PC-3 (cell line): ENCODE data around the gene MAST4. TPM values are rescaled to one million over a fixed set of nuclear protein-coding genes. Genes with fewer than 3 reads are reported as not detected.

Experiments
- ATAC-seq: fragments of 200-7000 bp; cut with Tn5 transposase; 2 replicates; pipeline ENCODE4 v1.9.1; 2020; ENCODE audit warnings: mild to moderate bottlenecking, moderate library complexity
- BruUV-seq: library from RNA; stranded (reverse); fragments of 400-500 nt; replicated peaks from 2 replicates; lab custom pipeline; 2021; lab: Mats Ljungman, UMichigan
- CTCF ChIA-PET: fragments of 300-600 bp; sonication (Branson Sonifier 250); formaldehyde crosslinking; loops from one replicate; lab custom pipeline; 2022; ENCODE audit warnings: antibody characterized with exemption; lab: Charles Lee
- POLR2A ChIA-PET: fragments of 300-600 bp; sonication (Branson Sonifier 250); formaldehyde crosslinking; loops from one replicate; lab custom pipeline; 2022; ENCODE audit warnings: antibody characterized with exemption; ENCODE audit not compliant: unreplicated experiment; lab: Charles Lee
- DNase-seq: peaks from one replicate; pipeline ENCODE4 v3.0.0-alpha.2; 2015
- H2AFZ ChIP-seq: fragments of 300-600 bp; sonication (generic); 2 replicates; pipeline ENCODE4 v1.6.0; 2016; ENCODE audit warnings: antibody characterized with exemption, low read length
- H3F3A ChIP-seq: fragments of 300-600 bp; sonication (generic); one replicate; pipeline ENCODE4 v1.6.0; 2017; ENCODE audit warnings: antibody characterized with exemption, low read length, control low read depth, mild to moderate bottlenecking; ENCODE audit not compliant: unreplicated experiment
- H3K27ac ChIP-seq: fragments of 300-600 bp; sonication (generic); 2 replicates; pipeline ENCODE4 v1.5.1; 2016; ENCODE audit warnings: mild to moderate bottlenecking, low read length
- H3K27me3 ChIP-seq: fragments of 300-600 bp; sonication (generic); 2 replicates; pipeline ENCODE4 v1.6.1; 2016; ENCODE audit warnings: low read length, mixed read lengths
- H3K36me3 ChIP-seq: fragments of 300-600 bp; sonication (generic); 2 replicates; pipeline ENCODE4 v1.6.1; 2016; ENCODE audit warnings: low read depth, mixed run types, low read length, mixed read lengths
- H3K4me1 ChIP-seq: fragments of 300-600 bp; sonication (generic); 2 replicates; pipeline ENCODE4 v1.5.1; 2016; ENCODE audit warnings: low read length; ENCODE audit not compliant: insufficient read depth
- H3K4me2 ChIP-seq: fragments of 300-600 bp; sonication (generic); 2 replicates; pipeline ENCODE4 v1.6.0; 2016; ENCODE audit warnings: low read length
- H3K4me3 ChIP-seq: fragments of 300-600 bp; sonication (generic); 2 replicates; pipeline ENCODE4 v1.5.1; 2016; ENCODE audit warnings: mild to moderate bottlenecking, low read length, mixed read lengths
- H3K79me2 ChIP-seq: fragments of 300-600 bp; sonication (generic); 2 replicates; pipeline ENCODE4 v1.6.1; 2017; ENCODE audit warnings: low read length, mixed read lengths
- H3K9ac ChIP-seq: fragments of 300-600 bp; sonication (generic); 2 replicates; pipeline ENCODE4 v1.6.0; 2016; ENCODE audit warnings: mild to moderate bottlenecking, low read length
- H3K9me2 ChIP-seq: fragments of 300-600 bp; sonication (generic); replicated peaks from 2 replicates; pipeline ENCODE4 v1.6.1; 2016; ENCODE audit warnings: mixed run types, low read length, mixed read lengths
- H3K9me3 ChIP-seq: fragments of 300-600 bp; sonication (generic); 2 replicates; pipeline ENCODE4 v1.6.1; 2016; ENCODE audit warnings: low read length, mixed read lengths
- H4K20me1 ChIP-seq: fragments of 300-600 bp; sonication (generic); 2 replicates; pipeline ENCODE4 v1.6.1; 2016; ENCODE audit warnings: low read length, mixed read lengths
- CTCF ChIP-seq: fragments of 300-600 bp; sonication (generic); conservative IDR thresholded peaks from 2 replicates; pipeline ENCODE4 v1.5.1; 2017; ENCODE audit warnings: antibody characterized with exemption, low read depth, mild to moderate bottlenecking, low read length
- EZH2 ChIP-seq: fragments of 300-600 bp; sonication (generic); IDR thresholded peaks from one replicate; pipeline ENCODE4 v1.6.1; 2017; ENCODE audit warnings: antibody characterized with exemption, mild to moderate bottlenecking, low read length; ENCODE audit not compliant: unreplicated experiment
- EZH2phosphoT487 ChIP-seq: fragments of 300-600 bp; sonication (generic); IDR thresholded peaks from 2 replicates; pipeline ENCODE4 v1.6.1; 2018; ENCODE audit warnings: mild to moderate bottlenecking, antibody characterized with exemption, low read length, borderline replicate concordance
- intact Hi-C: fragments of 100-400 bp; cut with micrococcal nuclease; formaldehyde crosslinking; loops from 2 replicates; pipeline ENCODE4 v1.9.0; 2023
- total RNA-seq: library from RNA; depleted of rRNA; stranded (reverse); fragments of >200 nt; gene quantifications from 2 replicates; pipeline ENCODE4 v1.2.3, GENCODE V29; 2014

MAST4 gene
- total RNA-seq, 1 experiment from 2014 or later: 7.9 TPM

- H3K36me3 ChIP-seq: no peaks in the 10 kb centered on the region
- POLR2A ChIA-PET: interaction anchor here (0.6 kb wide), 1 partner anchor 37 kb away, joined by 4 read pairs; no protein-coding TSS in a partner anchor
- ATAC-seq (no peak), DNase-seq (no peak)
- no peaks in the 10 kb centered on the region for H3K27me3 ChIP-seq
- H3K4me3 ChIP-seq: peak overlapping the region; percentile 60
- H3K27ac ChIP-seq: peak overlapping the region; percentile 100
- peak overlapping the region; percentile 87 for H3K4me2 ChIP-seq
- CTCF ChIA-PET: no interaction called here
- intact Hi-C loops: loop anchor here (2.0 kb wide), 1 partner anchor 53 kb away; no protein-coding TSS in a partner anchor
- H2AFZ ChIP-seq: no peak overlapping the region
- TF ChIP-seq CTCF (no peak), EZH2phosphoT487 (no peak), EZH2 (no peak)
- H3K79me2 ChIP-seq: peaks cover 84% of the 10 kb centered on the region
- BruUV-seq: no TSS peak
- no peaks in the 10 kb centered on the region for H4K20me1 ChIP-seq
- no peaks in the 10 kb centered on the region for H3K9me2 ChIP-seq
- H3K9ac ChIP-seq: peak overlapping the region; percentile 95
- H3K9me3 ChIP-seq: no peaks in the 10 kb centered on the region
- peaks cover 6% of the 10 kb centered on the region for H3F3A ChIP-seq
- peaks cover 92% of the 10 kb centered on the region for H3K4me1 ChIP-seq
Measured at GRCh38 chr5:67011422-67011821, 415.2 kb downstream of the MAST4 start.

- peak overlapping the region; percentile 100 for H3K27ac ChIP-seq
- CTCF ChIA-PET: no interaction called here
- intact Hi-C loops: no loop called here
Measured at GRCh38 chr5:67012171-67012570, 416.0 kb downstream of the MAST4 start.

More at GRCh38 chr5:67012171-67012570, 416.0 kb downstream of the MAST4 start:
- Histone ChIP-seq H3K9ac (peak overlapping the region; percentile 95), H3K27me3 (no peaks in the 10 kb centered on the region), H3K9me2 (no peaks in the 10 kb centered on the region), H3K79me2 (peaks cover 84% of the 10 kb centered on the region), H3K4me2 (peak overlapping the region; percentile 87), H3K4me1 (peaks cover 89% of the 10 kb centered on the region), H3K4me3 (peak overlapping the region; percentile 60; the same call in 1 of the 2 replicates), H3K9me3 (no peaks in the 10 kb centered on the region), H3K36me3 (no peaks in the 10 kb centered on the region), H2AFZ (no peak overlapping the region), H3F3A (peaks cover 6% of the 10 kb centered on the region), H4K20me1 (no peaks in the 10 kb centered on the region)
- POLR2A ChIA-PET: no interaction called here
- TF ChIP-seq EZH2phosphoT487 (no peak), CTCF (no peak), EZH2 (no peak)
- peak; percentile 23 for ATAC-seq
- BruUV-seq: no TSS peak
- peak; percentile 81 for DNase-seq
